Measurements from ENCODE around the gene FOSL2.

Gene FOSL2

DNA sequence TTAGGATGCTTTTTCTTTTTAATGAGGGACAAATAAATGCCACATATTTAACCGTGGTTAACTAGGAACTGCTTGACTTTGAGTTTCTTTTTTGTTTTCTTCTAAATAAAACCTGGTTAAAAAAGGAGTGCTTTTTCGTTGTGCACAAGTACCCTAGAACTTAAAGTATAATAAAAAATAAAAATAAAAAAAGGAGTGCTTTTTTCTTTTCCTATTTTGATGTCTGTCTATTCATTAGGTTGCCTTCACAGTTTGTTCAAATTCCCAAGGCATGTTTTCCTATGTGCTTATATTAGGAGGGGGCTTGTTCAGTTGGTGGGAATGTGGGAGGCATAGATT is 4.4 kb downstream of the FOSL2 start:
- TF ChIP-seq, protein P1, sequence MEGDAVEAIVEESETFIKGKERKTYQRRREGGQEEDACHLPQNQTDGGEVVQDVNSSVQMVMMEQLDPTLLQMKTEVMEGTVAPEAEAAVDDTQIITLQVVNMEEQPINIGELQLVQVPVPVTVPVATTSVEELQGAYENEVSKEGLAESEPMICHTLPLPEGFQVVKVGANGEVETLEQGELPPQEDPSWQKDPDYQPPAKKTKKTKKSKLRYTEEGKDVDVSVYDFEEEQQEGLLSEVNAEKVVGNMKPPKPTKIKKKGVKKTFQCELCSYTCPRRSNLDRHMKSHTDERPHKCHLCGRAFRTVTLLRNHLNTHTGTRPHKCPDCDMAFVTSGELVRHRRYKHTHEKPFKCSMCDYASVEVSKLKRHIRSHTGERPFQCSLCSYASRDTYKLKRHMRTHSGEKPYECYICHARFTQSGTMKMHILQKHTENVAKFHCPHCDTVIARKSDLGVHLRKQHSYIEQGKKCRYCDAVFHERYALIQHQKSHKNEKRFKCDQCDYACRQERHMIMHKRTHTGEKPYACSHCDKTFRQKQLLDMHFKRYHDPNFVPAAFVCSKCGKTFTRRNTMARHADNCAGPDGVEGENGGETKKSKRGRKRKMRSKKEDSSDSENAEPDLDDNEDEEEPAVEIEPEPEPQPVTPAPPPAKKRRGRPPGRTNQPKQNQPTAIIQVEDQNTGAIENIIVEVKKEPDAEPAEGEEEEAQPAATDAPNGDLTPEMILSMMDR (IDR thresholded peaks at IDR 0.05; ENCODE audit: insufficient read depth, low read length, poor library complexity, severe bottlenecking), result no peak
- no peak overlapping the region for H3K4me3 ChIP-seq (replicated peaks; ENCODE audit: low read depth, low read length)
- no peak for DNase-seq (ENCODE audit: extremely low read depth, insufficient read length)
- no peaks in the 10 kb centered on the region for H3K36me3 ChIP-seq (ENCODE audit: control insufficient read depth, insufficient read depth, low read length)
- no peaks in the 10 kb centered on the region; the same call in 1 of the 2 replicates for H3K27me3 ChIP-seq (replicated peaks; ENCODE audit: control insufficient read depth, insufficient read depth, low read length)

DNA sequence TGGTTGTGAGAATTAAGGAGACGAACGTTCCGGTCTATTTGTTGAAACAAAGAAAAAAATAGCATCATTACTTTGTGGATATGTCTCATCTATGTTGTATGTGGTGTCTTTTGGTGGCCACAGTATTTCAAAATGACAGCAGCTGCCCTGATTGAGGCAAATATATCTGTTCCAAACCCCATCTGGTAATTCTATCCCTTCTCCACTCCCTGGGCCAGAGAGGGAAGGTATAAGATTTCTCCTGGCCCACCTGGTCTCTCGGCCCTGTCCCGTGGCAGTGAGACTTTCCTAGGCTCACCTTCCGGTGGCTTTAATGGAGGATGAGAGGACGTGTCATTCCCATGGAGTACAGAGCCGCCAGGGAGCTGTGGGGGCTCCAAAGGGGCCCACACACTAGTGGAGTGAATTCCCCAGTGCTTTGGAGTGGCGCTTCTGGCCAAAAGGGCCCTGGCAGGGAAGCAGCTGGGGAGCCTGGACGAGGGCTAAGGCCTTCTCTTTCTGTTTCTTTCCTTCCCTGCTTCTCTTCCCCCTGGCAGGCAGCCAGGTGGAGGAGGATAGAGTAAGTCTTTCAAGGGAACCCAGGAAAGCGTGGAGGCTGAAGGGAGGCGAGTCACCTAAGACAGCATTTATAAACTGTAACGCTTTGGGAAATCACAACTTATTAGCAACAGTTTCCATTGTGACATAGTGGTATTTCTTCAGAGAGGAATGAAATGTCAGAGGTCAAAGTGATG is 5.6 kb downstream of the FOSL2 start:
- no peak overlapping the region for H3K4me3 ChIP-seq (replicated peaks; ENCODE audit: low read depth, low read length)
- no peaks in the 10 kb centered on the region for H3K36me3 ChIP-seq (ENCODE audit: control insufficient read depth, insufficient read depth, low read length)
- no peaks in the 10 kb centered on the region; the same call in 1 of the 2 replicates for H3K27me3 ChIP-seq (replicated peaks; ENCODE audit: control insufficient read depth, insufficient read depth, low read length)
- no peak for DNase-seq (ENCODE audit: extremely low read depth, insufficient read length)
- TF ChIP-seq, protein P1 (IDR thresholded peaks at IDR 0.05; ENCODE audit: insufficient read depth, low read length, poor library complexity, severe bottlenecking), result no peak

DNA sequence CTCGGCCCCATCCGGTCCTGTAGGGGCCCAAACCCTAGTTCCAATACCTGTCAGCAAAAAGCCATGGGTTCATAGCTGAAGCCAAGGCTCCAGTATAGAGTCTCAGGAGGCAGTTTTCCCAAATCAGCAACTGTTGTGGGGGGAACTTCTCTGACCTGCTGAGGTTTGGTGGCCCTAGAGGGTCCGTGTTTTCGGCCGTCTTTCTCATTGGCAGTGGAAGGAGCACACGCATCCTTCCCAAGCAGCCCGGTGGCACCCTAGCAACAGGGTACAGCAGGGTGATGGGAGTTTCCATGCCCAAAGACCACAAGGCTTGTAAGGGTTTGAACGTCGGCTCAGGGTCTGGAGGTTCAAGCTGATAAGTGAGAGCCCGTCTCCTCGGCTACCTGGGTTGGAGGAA is 6.6 kb downstream of the FOSL2 start:
- H3K4me3 ChIP-seq (replicated peaks; ENCODE audit: low read depth, low read length), result no peak overlapping the region
- TF ChIP-seq, protein P1 (IDR thresholded peaks at IDR 0.05; ENCODE audit: insufficient read depth, low read length, poor library complexity, severe bottlenecking), result no peak
- no peaks in the 10 kb centered on the region for H3K36me3 ChIP-seq (ENCODE audit: control insufficient read depth, insufficient read depth, low read length)
- no peak for DNase-seq (ENCODE audit: extremely low read depth, insufficient read length)
- no peaks in the 10 kb centered on the region; the same call in 1 of the 2 replicates for H3K27me3 ChIP-seq (replicated peaks; ENCODE audit: control insufficient read depth, insufficient read depth, low read length)

DNA sequence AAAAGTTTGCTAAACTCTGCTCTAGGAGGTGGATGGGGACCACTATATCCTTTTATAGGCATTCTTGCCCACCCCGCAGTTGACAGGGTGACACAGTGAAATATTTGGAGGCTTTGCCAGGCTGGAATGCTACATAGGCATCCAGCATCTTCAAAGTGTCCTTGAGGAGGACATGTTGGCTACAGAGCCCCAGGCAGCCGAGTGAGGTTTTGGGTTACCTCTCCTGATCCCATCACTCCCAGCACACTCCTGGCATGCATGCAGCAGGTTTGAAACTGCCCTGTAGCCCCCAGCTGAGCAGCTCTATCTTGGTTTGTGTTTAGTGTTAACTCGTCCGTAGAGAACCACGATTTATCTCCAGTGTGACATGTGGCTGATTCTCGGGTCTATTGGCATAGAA is 7.3 kb downstream of the FOSL2 start:
- no peaks in the 10 kb centered on the region for H3K36me3 ChIP-seq (ENCODE audit: control insufficient read depth, insufficient read depth, low read length)

DNA sequence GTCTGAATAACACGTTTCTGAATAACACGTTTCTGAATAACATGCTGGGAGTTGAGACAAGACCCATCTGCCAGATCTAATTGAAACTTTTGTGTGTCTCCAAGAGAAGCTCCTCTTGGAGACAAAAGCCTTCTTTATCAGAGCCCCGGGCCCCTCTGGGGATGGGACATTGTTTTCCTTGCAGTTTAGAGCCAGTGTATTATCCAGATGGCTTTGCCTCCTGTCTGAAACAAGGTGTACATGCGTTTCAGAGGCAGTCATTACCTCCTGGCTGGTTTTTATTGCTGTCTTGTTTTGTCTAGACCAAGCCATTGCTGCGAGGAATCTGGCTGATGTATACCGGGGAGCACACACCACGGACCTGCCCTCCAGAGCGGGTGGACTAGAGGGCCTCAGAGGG is 7.8 kb downstream of the FOSL2 start:
- no peak for DNase-seq (ENCODE audit: extremely low read depth, insufficient read length)
- no peak overlapping the region for H3K4me3 ChIP-seq (replicated peaks; ENCODE audit: low read depth, low read length)
- no peaks in the 10 kb centered on the region for H3K36me3 ChIP-seq (ENCODE audit: control insufficient read depth, insufficient read depth, low read length)
- TF ChIP-seq, protein P1 (IDR thresholded peaks at IDR 0.05; ENCODE audit: insufficient read depth, low read length, poor library complexity, severe bottlenecking), result no peak
- no peaks in the 10 kb centered on the region for H3K27me3 ChIP-seq (replicated peaks; ENCODE audit: control insufficient read depth, insufficient read depth, low read length)

More for the DNA sequence above, 7.3 kb downstream of the FOSL2 start:
- TF ChIP-seq, protein P1 (IDR thresholded peaks at IDR 0.05; ENCODE audit: insufficient read depth, low read length, poor library complexity, severe bottlenecking), result no peak
- no peak for DNase-seq (ENCODE audit: extremely low read depth, insufficient read length)
- Histone ChIP-seq H3K4me3 (replicated peaks; ENCODE audit: low read depth, low read length) (no peak overlapping the region), H3K27me3 (replicated peaks; ENCODE audit: control insufficient read depth, insufficient read depth, low read length) (no peaks in the 10 kb centered on the region)

DNA sequence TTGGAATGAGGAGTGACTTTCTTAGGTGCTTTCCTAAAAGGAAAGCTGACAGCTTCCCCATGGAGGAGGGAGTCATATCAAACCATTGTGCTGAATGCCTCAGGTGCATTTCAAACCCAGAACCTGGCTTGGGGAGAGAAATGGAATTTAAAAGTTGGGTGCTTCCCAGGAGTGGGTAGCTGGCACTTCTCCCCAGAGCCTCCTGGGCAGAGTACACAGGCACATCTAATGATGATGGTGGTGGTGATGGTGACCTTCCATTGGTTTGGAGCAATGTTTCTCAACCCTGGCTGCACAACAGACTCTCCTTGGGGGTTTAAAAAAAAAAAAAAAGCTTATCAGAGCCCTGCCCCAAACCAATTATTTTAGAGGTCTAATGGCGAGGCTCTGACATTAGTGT is 8.3 kb downstream of the FOSL2 start:
- no peak for DNase-seq (ENCODE audit: extremely low read depth, insufficient read length)
- TF ChIP-seq, protein P1 (IDR thresholded peaks at IDR 0.05; ENCODE audit: insufficient read depth, low read length, poor library complexity, severe bottlenecking), result no peak
- Histone ChIP-seq H3K36me3 (ENCODE audit: control insufficient read depth, insufficient read depth, low read length) (no peaks in the 10 kb centered on the region), H3K4me3 (replicated peaks; ENCODE audit: low read depth, low read length) (no peak overlapping the region), H3K27me3 (replicated peaks; ENCODE audit: control insufficient read depth, insufficient read depth, low read length) (no peaks in the 10 kb centered on the region)
